Activated T-cell treated with anti-CD3 and anti-CD28 coated beads for 48 hours (primary cell): ENCODE results near the gene ABCC1.
"Not testable (repeated sequence)": the region's sequence is repeated elsewhere in the genome, so short reads cannot be mapped to it uniquely, and the experiment has no call there.

Source experiments
- DNase-seq: peaks from one replicate; pipeline ENCODE4 v3.0.0-alpha.2; 2020; ENCODE audit warnings: low read depth

The ABCC1 gene

DNA sequence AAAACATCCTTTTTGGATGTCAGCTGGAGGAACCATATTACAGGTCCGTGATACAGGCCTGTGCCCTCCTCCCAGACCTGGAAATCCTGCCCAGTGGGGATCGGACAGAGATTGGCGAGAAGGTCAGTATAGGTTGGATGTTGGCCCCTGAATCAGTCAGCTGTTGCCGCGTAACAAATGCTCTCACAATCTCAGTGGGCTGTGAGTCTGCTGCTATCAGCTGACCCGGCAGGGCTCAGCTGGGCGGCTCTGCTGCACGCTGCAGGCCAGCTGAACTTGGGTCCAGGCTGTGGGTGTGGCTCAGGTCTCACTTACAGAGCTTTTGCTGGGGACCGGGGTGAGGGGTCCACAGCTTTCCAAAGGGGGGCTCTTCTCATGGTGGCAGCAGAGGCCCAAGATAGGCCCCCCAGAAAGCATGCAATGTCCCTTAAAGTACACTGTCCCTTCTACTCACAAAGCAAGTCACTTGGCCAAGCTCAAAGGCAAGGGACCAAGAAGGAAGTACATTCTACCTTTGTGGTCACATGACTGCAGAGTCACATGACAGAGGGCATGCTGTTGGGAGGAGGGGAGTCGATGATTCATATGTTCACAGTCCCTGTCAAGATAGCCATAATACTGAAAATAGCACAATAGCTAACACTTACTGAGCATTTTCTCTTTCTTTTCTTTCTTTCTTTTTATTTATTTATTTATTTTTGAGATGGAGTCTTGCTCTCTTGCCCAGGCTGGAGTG lies 134.2 kb downstream of the ABCC1 start:
- DNase-seq: peak; percentile 3

DNA sequence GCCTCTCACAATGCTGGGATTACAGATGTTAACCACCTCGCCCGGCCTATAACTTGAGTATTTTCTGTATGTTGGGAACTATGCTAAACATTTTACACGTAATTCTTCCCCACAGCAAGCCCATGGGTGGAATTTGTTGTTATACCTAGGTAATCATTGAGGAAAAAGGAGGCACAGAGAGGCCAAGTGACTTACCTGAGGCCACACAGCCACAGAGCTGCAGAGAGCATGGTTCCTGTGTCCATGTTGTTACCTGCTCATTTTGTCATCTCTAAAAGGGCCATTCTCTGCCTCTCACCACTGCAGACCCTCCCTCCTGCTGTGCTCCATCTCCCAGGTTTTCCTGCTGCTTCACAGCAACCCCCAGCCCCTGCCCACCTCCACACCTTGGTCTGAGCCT lies 135.5 kb downstream of the ABCC1 start:
- no peak for DNase-seq

DNA sequence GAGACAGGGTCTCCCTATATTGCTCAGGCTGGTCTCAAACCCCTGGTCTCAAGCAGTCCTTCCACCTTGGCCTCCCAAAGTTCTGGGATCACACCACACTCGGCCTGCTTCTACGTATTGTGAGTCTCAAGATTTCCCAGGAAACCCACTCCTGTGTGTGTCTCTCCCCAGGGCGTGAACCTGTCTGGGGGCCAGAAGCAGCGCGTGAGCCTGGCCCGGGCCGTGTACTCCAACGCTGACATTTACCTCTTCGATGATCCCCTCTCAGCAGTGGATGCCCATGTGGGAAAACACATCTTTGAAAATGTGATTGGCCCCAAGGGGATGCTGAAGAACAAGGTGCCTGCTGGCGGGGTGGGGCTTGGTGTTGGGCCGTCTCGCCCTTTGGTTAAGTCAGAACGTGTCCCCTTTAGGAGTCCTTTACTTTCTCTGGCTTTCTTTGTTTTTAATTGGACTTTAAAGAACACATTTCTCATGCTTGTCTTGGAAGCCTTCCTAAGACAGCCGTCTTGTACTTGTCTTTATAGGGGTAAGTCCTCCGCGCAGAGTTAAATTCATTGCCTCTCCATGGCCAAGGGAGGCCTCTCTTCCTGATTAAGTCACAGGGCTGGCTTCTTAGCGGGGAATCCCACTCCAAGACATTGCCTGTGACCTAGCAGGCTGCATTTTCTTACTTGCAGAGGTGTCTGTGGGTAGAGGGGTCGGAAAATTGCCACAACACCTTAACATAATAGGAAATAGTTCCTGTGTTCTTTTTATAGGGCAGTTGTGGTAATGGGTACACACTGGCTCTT lies 137.4 kb downstream of the ABCC1 start:
- DNase-seq: no peak

DNA sequence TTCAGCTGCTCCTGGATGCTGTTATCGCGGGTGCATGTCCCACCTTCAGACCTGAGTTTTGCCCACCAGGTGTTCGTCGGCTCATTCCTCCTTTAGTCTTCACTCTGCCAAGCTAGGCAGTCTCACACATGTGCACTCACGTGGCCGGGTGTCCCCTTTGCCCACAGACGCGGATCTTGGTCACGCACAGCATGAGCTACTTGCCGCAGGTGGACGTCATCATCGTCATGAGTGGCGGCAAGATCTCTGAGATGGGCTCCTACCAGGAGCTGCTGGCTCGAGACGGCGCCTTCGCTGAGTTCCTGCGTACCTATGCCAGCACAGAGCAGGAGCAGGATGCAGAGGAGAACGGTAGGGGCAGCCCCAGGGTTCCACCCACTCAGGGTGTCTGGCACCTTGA lies 140.8 kb downstream of the ABCC1 start:
- DNase-seq: no peak

DNA sequence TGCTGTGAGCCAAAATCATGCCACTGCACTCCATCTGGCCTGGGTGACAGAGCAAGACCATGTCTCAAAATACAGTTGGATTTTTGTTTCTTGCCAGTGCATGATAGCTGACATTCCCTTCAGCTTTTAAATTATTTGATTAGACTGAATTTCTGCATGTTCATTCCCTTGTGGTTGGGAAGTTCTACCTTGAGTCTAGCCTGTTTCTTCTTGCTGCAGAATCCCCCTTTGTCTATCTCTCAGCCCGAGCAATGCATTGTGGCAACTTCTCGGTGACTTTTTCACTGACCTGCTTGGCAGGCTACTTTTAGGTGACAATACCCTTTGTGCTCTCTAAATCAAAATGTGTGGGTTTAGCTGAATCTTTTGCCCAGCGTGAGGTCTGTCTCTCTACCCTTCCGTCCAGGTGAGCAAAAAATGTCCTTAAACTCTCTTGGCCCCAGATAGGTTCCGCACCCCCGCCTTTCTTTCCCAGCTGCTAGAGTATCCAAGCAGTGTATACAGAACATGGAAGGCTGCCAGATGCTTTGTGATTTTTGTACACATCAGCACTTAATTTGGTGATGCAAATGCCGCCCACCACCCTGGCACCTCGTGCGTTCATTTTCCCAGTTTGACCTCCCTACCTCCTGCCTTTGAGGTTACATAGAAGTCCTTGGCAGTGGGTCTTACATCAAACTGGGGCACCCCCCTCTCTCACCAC lies 143.7 kb downstream of the ABCC1 start:
- no peak for DNase-seq

DNA sequence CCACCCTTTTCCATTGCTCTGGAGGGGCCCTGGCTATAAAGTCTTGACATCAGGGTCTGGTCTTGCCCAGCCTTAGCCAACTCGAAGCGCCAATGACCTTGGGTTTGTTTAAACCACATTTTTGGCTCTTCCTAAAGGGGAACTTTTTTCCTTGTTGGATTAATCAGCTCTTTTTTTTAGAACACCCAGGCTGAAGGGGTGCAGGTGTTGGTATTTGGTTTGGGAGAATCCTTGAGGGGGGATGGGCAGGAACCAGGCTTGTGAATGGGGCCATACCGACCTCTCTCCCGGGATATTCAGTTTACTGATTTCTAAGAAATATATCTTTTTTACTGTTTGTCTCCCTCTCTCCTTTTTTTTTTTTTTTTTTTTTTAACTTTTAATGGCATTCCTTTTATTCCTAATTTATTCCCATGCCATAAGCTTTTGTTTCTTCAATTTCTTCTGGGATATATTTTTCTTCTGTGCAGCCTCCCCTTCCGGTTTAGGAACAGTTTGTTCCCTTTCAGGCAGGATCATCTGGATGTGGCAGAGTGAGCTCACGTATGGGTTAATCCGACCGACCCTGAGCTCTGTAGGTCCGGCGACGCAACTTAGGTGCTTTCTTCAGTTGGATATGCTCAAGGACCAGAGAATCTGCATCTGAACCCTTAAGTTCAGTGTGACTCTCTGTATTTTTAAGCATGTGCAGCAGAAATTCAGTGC lies 144.4 kb downstream of the ABCC1 start:
- DNase-seq: no peak

DNA sequence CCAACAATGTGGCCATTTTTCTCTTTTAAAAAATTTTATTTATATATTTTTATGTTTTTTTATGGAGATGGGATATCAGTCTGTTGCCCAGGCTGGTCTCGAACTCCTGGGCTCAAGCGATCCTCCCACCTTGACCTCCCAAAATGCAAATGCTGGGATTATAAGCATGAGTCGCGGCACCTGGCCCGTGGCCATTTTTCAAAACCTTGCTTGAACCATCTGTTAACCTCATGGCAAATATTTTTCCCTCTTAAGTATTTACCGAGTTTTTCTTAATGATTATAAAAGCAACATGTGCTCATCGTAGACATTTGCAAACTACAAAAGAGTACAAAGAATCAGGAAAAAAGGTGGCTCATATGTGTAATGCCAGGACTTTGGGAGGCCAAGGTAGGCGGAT lies 146.2 kb downstream of the ABCC1 start:
- no peak for DNase-seq

DNA sequence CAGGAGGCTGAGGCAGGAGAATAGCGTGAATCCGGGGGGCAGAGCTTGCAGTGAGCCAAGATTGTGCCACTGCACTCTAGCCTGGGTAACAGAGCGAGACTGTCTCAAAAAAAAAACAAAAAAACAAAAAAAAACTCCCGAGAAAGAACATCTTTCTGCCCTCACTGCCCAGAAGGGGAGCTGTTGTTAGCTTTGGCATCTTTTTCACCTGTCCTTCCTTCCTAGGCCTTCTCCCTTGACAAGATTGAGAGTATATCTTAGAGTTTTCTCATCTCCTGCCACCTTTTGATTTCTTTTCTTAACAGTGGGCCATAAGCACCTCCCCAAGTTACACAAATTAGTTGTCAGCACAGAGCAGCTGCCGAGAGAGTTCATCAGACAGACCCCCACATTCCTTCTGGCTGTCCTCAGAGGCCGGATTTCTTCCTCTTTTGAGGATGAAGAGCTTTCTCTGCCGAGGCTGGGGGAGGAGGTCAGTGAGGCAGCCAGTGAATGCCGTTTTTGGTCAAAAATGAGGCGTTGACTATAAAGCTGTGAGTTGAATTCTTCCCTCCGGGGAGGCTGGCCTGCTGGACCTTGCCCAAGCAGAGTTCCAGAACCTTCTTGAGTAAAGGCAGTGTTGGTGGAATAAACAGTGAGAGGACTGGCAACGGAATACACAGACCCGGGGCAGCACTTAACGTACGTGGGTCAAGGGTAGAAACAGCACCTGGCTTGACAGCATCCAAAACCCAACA lies 146.9 kb downstream of the ABCC1 start:
- DNase-seq: no peak

DNA sequence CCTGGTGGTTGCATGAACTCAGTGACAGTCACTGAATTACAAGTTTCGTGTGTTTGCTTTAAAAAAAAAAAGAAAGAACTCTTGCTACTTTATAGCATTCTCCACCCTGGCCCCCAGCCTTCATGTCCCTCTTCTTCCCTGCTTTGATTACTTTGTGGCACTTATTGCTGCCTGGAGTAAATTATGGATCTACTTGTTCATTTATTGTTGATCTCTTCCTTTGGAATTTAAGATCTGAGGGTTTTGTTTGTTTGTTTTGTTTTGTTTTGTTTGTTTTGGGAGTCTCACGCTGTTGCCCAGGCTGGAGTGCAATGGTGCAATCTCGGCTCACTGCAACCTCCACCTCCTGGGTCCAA lies 147.4 kb downstream of the ABCC1 start:
- DNase-seq: no peak

DNA sequence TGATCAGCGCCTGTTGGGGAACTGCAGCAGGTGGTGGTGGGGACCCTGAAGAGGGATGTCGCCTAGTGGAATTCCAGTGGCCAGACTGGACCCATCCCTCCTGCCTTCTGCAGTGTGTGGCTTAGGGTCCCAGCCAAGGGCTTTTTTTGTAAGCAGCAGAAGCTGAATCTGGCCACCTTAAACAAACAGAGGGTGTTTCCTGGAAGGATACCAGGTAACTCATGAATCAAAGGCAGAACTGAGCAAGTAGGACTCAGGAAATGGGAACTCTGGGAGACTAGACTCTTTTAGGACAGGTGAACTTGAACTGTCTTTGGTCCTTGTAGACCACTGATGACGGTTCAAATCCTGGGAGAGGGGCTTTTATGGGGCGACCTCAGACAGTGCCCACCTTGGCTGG lies 149.9 kb downstream of the ABCC1 start:
- no peak for DNase-seq

DNA sequence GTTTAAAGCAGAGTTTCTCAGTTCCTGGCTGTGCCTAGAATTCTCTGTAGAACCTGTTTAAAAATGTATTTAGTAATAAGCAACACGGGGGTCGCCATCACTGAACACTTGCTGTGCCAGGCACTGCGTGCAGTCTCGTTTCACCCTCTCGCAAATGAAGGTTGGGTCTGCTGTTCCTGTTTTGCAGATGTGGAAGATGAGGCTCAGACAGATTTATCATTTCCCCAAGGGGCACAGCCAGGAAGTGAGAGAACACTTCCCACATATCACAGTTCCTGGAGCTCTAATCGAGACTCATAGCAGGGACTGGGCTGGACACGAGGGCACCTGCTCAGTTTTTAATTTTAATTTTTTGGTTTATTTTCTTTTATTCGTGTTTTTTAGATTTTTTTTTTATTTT lies 151.2 kb downstream of the ABCC1 start:
- no peak for DNase-seq

DNA sequence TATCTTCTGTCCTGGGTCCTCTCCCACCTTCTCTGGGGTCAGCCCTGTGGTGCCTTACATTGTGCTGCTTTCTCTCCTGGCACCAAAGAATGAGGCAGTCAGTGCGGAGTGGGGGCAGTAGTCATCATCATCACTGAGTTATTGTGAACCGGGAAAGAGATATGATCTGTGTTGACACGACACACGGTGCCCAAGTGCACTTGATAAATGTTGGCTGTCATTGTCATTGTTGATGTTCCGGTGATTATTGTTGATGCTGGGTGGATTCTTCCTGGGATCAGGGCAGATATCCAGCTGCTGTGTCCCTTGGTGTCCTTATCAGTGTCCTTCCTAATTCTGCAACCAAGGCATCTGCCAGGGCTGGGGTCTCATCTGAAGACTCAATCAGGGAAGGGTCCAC lies 152.2 kb downstream of the ABCC1 start:
- DNase-seq: no peak

DNA sequence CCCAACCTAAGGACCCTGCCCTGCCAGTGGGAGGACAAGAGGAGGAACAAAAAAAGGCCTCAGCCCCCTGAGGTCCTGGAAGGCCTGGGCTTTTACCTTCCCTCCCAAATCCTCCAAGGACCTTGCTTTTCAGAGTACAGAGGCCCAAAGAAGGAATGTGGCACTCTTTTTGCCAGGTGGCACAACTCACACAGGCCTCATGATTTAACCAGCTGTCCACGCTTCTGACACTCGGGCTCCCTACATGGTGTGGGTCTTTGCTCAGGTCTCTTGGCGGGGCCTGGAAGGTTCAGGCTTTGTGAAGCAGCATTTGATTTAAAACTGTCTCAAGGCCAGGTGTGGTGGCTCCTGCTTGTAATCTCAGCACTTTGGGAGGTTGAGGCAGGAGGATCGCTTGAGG lies 153.3 kb downstream of the ABCC1 start:
- DNase-seq: no peak

DNA sequence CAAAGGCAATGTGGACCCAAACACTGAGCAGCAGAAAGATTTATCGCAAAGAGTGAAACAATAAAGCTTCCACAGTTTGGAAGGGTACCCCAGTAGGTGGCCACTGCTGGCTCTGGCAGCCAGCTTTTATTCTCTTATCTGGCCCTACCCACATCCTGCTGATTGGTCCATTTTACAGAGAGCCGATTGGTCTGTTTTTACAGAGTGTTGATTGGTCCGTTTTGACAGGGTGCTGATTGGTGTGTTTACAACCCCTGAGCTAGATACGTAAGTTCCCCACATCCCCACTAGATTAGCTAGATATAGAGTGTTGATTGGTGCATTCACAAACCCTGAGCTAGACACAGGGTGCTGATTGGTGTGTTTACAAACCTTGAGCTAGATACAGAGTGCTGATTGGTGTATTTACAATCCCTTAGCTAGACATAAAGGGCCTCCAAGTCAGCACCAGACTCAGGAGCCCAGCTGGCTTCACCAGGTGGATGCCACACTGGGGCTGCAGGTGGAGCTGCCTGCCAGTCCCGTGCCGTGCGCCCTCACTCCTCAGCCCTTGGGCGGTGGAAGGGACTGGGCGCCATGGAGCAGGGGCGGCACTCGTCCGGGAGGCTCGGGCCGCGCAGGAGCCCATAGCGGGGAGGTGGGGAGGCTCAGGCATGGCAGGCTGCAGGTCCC lies 154.9 kb downstream of the ABCC1 start:
- not testable (repeated sequence) for DNase-seq

DNA sequence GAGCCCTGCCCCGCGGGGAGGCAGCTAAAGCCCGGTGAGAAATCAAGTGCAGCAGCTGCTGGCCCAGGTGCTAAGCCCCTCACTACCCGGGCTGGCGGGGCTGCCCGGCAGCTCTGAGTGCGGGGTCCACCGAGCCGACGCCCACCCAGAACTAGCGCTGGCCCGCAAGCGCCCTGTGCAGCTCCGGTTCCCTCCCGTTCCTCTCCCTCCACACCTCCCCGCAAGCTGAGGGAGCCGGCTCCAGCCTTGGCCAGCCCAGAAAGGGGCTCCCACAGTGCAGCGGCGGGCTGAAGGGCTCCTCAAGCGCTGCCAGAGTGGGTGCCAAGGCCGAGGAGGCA lies 155.4 kb downstream of the ABCC1 start:
- not testable (repeated sequence) for DNase-seq

DNA sequence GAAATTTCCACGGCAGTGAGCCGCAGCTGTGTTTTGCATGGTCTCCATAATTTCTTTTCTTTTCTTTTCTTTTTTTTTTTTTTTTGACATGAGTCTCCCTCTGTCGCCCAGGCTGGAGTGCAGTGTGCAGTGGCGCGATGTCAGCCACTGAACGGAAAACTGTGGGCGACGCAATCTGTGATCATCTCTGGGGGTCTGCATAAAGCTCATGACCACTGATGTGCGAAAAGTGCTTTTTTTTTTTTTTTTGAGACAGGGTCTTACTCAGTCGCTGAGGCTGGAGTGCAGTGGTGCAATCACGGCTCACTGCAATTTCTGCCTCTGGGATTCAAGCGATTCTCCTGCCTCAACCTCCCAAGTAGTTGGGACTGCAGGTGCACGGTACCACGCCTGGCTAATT lies 156.2 kb downstream of the ABCC1 start:
- no peak for DNase-seq

DNA sequence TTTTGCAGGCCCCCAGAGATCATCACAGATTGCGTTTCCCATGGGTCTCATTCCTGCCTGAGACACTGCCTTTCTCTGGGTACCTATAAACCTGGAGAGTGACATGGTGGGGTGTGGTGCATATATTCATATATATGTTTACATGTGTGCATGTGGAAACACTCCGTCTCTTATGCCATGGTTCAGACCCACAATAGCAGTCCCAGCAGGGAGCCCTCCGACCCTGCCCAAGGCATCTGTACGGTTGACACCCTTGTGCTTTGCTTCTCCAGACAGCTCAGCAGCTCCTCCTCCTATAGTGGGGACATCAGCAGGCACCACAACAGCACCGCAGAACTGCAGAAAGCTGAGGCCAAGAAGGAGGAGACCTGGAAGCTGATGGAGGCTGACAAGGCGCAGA lies 157.1 kb downstream of the ABCC1 start:
- DNase-seq: no peak

DNA sequence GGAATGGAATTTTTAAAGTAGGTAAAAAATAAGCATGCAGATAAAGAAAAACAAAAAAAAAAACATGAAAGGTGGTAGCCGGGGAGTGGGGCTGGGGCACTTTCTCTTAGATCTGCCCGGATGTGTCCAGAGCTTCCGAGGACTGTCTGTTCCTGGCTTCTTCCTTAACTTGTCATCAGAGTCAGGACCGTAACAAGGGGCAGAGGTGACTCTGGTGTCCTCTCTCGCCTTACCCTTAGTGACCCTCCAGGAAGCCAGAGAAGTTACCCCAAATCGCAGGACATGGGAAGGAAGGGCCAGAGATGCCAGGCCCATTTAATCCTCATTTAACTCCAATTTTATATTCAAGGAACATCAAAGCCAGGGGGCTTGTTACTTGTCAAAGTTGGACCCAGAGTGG lies 158.4 kb downstream of the ABCC1 start:
- no peak for DNase-seq

DNA sequence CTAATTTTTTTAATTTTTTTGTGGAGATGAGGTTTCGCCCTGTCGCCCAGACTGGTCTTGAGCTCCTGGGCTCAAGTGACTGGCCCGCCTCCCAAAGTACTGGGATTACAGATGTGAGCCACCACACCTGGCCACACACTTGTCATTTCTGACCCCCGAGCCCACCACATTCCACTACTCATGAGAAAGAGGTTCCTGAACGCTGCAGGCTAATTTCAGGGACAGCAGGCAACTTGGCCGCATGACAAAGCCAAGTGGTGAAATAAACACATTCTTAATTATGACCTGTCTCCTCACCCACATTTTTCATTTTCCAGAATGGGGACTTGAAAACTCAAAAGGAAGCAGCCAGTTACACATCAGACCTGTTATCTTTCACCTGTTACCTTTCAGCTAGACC lies 159.3 kb downstream of the ABCC1 start:
- DNase-seq: no peak

DNA sequence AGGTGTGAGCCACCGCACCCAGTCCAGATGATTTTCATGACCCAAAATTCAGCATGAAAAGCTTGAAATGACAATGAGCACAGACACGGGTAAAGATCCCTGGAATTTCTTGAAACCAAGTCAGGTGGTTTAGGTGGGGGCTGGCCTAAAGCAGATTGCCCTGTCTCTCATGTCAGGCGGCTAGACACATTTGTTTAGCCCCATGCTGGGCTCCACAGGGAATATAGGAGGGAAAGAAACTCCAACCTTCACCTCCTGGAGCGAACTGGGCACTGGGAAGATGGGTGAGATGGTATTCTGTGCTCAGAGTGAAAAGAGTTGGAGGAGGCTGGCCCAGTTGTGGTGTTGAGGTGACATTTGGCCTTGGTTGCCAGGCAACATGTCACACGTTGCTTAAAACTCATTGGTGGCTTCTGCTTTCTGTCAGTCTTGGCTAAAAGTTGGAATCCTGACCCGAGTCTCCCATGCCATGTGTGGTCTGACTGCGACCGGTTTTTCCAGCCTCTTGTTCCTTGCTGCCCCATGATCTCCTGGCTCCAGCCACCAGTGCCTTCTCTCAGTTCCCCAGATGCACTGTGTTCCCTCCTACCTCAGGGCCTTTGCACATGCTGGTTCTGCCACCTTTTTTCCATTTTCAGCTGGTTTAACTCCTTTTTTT lies 160.2 kb downstream of the ABCC1 start:
- DNase-seq: no peak

DNA sequence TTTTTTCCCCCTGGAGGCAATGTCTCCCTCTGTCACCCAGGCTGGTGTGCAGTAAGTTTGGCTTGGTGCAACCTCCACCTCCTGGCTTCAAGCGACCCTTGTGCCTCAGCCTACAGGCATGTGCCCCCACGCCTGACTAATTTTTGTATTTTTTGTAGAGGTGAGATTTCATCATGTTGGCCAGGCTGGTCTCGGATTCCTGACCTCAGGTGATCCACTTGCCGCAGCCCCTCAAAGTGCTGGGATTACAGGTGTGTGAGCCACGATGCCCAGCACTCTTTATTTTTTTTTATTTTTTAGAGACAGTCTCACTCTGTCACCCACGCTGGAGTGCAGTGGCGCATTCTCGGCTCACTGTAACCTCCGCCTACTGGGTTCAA lies 160.7 kb downstream of the ABCC1 start:
- no peak for DNase-seq
